Measurements from ENCODE around the gene CCM2L. TPM values are rescaled to one million over a fixed set of nuclear protein-coding genes. Genes with fewer than 3 reads are reported as not detected.

CCM2L gene
- total and polyA plus RNA-seq, 2 donors (not counting 3 experiments of a cell fraction or from before 2014, with no cell fraction given) = 10.8 to 13.4 TPM

DNA sequence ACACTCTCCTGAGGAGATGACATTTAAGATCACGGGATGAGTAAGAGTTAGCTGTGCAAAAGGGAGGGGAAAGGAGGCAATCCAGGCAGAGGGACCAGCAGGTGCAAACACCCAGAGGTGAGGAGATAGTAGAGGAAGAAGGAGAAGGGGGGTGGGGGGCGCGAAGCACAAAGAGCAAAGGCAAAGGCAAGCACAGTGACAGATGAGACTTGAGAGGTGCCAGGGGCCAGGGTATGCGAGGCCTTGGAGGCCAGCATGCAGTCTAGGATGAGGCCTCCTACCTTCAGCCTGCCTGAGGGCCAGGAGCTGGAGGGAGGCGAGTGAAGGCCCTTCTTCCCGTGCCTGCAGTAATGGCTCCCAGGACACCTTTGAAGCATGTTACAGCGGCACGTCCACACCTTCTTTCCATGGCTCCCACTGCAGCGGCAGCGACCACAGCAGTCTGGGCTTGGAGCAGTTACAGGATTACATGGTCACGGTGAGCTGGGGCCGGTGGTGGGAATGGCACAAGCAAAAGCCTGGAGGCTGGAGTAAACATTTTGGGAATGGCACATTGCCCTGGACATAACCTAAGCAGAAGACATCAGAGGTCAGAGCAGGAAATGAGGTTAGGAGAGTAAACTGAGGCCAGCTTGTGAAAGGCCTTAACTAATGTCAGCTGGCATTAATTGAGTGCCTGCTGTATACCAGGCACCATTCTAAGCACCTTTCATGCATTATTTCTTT, 18.6 kb downstream of the CCM2L start:
- intact Hi-C loops (cut with micrococcal nuclease) = no loop called here
- ChIA-PET POLR2A (no interaction called here), CTCF (interaction anchor here (0.8 to 10.3 kb wide), 7 partner anchors 8 to 206 kb away, joined by 3 to 243 read pairs (median 8); partner anchors contain the start of gene PDRG1)
- Histone ChIP-seq H3K27me3 (ENCODE audit: control insufficient read depth in 2 of 2, insufficient read depth in 2 of 2, low read length in 2 of 2) (peaks cover 0 to 5% of the 10 kb centered on the region in 2 experiments), H3K9ac (replicated peaks; ENCODE audit: extremely low read depth, insufficient read depth, low read length) (no peak overlapping the region), H2AFZ (ENCODE audit: low read depth, low read length) (no peak overlapping the region), H3K9me3 (replicated peaks; ENCODE audit: control insufficient read depth, insufficient read depth, low read length) (no peaks in the 10 kb centered on the region), H3K9me1 (replicated peaks; ENCODE audit: control insufficient read depth, extremely low read depth, insufficient read depth, low read length) (no peaks in the 10 kb centered on the region), H3K36me3 (ENCODE audit: control insufficient read depth in 2 of 2, extremely low read depth in 1 of 2, insufficient read depth in 2 of 2, low read length in 2 of 2) (no peaks in the 10 kb centered on the region), H3K4me3 (replicated peaks in 1 of 3; ENCODE audit: insufficient read depth in 1 of 3, low read depth in 1 of 3, low read length in 3 of 3) (no peak overlapping the region), H3K4me1 (ENCODE audit: control insufficient read depth, extremely low read depth, insufficient read depth, low read length) (no peaks in the 10 kb centered on the region), H4K20me1 (replicated peaks; ENCODE audit: control insufficient read depth, extremely low read depth, insufficient read depth, low read length) (no peaks in the 10 kb centered on the region), H3K79me2 (ENCODE audit: control insufficient read depth, insufficient read depth, low read length) (no peaks in the 10 kb centered on the region), H3K4me2 (ENCODE audit: insufficient read depth, low read length) (no peak overlapping the region), H3K27ac (ENCODE audit: insufficient read depth, low read depth, low read length) (no peak overlapping the region)
- no peak for DNase-seq (ENCODE audit: low read depth, low spot score)
- BruUV-seq (replicated peaks) = no TSS peak
- no peak for FAIRE-seq
- TF ChIP-seq MAX (IDR thresholded peaks at IDR 0.05; ENCODE audit: insufficient read depth, insufficient read length) = no peak
- no peak for TF ChIP-seq JUN (IDR thresholded peaks at IDR 0.05; ENCODE audit: borderline replicate concordance, insufficient read depth, insufficient read length, low read depth)
- no peak for TF ChIP-seq MYC (IDR thresholded peaks at IDR 0.05; ENCODE audit: low read depth, low read length)
- no peak for TF ChIP-seq GATA2 (IDR thresholded peaks at IDR 0.05; ENCODE audit: insufficient read depth, insufficient read length, low read depth, low read length)
- TF ChIP-seq POLR2AphosphoS5 (IDR thresholded peaks at IDR 0.05; ENCODE audit: insufficient read depth, low read depth, low read length) = no peak
- TF ChIP-seq, protein P1, sequence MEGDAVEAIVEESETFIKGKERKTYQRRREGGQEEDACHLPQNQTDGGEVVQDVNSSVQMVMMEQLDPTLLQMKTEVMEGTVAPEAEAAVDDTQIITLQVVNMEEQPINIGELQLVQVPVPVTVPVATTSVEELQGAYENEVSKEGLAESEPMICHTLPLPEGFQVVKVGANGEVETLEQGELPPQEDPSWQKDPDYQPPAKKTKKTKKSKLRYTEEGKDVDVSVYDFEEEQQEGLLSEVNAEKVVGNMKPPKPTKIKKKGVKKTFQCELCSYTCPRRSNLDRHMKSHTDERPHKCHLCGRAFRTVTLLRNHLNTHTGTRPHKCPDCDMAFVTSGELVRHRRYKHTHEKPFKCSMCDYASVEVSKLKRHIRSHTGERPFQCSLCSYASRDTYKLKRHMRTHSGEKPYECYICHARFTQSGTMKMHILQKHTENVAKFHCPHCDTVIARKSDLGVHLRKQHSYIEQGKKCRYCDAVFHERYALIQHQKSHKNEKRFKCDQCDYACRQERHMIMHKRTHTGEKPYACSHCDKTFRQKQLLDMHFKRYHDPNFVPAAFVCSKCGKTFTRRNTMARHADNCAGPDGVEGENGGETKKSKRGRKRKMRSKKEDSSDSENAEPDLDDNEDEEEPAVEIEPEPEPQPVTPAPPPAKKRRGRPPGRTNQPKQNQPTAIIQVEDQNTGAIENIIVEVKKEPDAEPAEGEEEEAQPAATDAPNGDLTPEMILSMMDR (IDR thresholded peaks at IDR 0.05; ENCODE audit: extremely low read depth in 1 of 2, insufficient read depth in 1 of 2, low read depth in 1 of 2, low read length in 2 of 2) = no peak
- no peak for TF ChIP-seq EZH2 (IDR thresholded peaks at IDR 0.05; ENCODE audit: borderline replicate concordance, low read depth, low read length, severe bottlenecking)
- no peak for TF ChIP-seq FOS (IDR thresholded peaks at IDR 0.05; ENCODE audit: borderline replicate concordance, insufficient read depth, low read length)
- no peak for TF ChIP-seq POLR2A (IDR thresholded peaks at IDR 0.05; ENCODE audit: low read depth, low read length)
- dilution Hi-C loops (cut with MboI; ENCODE audit: extremely low pct_ligation_motif_present, low sequenced_read_pairs) = no loop called here

All from endothelial cell of umbilical vein (primary cell).